Lung microvascular endothelial cell (primary cell): ENCODE measurements around the gene TRIM41. TPM values are rescaled to one million over a fixed set of nuclear protein-coding genes. Genes with fewer than 3 reads are reported as not detected.
A peak's percentile ranks its signal among the peaks of the same experiment; 100 is the strongest.
"Not testable (repeated sequence)": the region's sequence is repeated elsewhere in the genome, so short reads cannot be mapped to it uniquely, and the experiment has no call there.

ENCODE experiments used
- DNase-seq, 2 donors: peaks; one replicate each; pipeline versions ENCODE4 v3.0.0 to v3.0.0-alpha.2; 2010; ENCODE audit warnings: low read depth in 2 of 2
- total RNA-seq: library from RNA; depleted of rRNA; stranded (reverse); fragments of >200 nt; gene quantifications from 2 replicates; pipeline ENCODE4 v1.2.1, GENCODE V29; 2014

The TRIM41 gene
- total RNA-seq, 1 donor from 2014 or later: 10.3 TPM

GRCh38 chr5:181210148-181210547, 12.9 kb upstream of the TRIM41 start:
- not testable (repeated sequence) for DNase-seq

GRCh38 chr5:181210698-181211097, 12.4 kb upstream of the TRIM41 start:
- DNase-seq: not testable (repeated sequence)

- no peak for DNase-seq
Measured at GRCh38 chr5:181211208-181211607, 11.9 kb upstream of the TRIM41 start.

- no peak for DNase-seq
Measured at GRCh38 chr5:181212080-181212479, 11.0 kb upstream of the TRIM41 start.

- no peak for DNase-seq
Measured at GRCh38 chr5:181212934-181213333, 10.1 kb upstream of the TRIM41 start.

GRCh38 chr5:181214249-181214648, 8.8 kb upstream of the TRIM41 start:
- DNase-seq: not testable (repeated sequence)

GRCh38 chr5:181215997-181216989, 6.8 kb upstream of the TRIM41 start:
- DNase-seq: no peak

GRCh38 chr5:181217111-181217802, 5.8 kb upstream of the TRIM41 start:
- peak; percentile 48 to 54 for DNase-seq

- DNase-seq: no peak
Measured at GRCh38 chr5:181217803-181218062, 5.3 kb upstream of the TRIM41 start.

GRCh38 chr5:181218795-181219124, 4.3 kb upstream of the TRIM41 start:
- no peak for DNase-seq

- DNase-seq: no peak
Measured at GRCh38 chr5:181219262-181220177, 3.6 kb upstream of the TRIM41 start.

GRCh38 chr5:181220178-181220515, 2.9 kb upstream of the TRIM41 start:
- no peak for DNase-seq

GRCh38 chr5:181221105-181221791, 1.8 kb upstream of the TRIM41 start:
- no peak for DNase-seq

GRCh38 chr5:181221792-181222629, 1.1 kb upstream of the TRIM41 start:
- peak; percentile 94 for DNase-seq

GRCh38 chr5:181222630-181223057, 437 bp upstream of the TRIM41 start:
- DNase-seq: no peak

GRCh38 chr5:181223729-181224389, 778 bp downstream of the TRIM41 start:
- peak; percentile 43 to 70 for DNase-seq

- no peak for DNase-seq
Measured at GRCh38 chr5:181224390-181225229, 1.5 kb downstream of the TRIM41 start.

GRCh38 chr5:181229996-181230395, 6.9 kb downstream of the TRIM41 start:
- DNase-seq: no peak

GRCh38 chr5:181230551-181230950, 7.5 kb downstream of the TRIM41 start:
- DNase-seq: no peak
